Nephron (organoid): ENCODE results near the gene CHIT1.
A peak's percentile ranks its signal among the peaks of the same experiment; 100 is the strongest.

Experiments used
- H3K27ac Mint-ChIP-seq, 3 experiments: 2 replicates each; pipeline ENCODE4 v1.8.0; 2020; ENCODE audit warnings: mixed read lengths in 3 of 3, mild to moderate bottlenecking in 2 of 3, moderate library complexity in 1 of 3
- H3K27me3 Mint-ChIP-seq: 2 replicates; pipeline ENCODE4 v1.8.0; 2021; ENCODE audit warnings: low read depth, mild to moderate bottlenecking, moderate library complexity, mixed read lengths
- H3K36me3 Mint-ChIP-seq: 2 replicates; pipeline ENCODE4 v1.8.0; 2020; ENCODE audit warnings: low read depth, mixed read lengths
- H3K4me1 Mint-ChIP-seq: 2 replicates; pipeline ENCODE4 v1.8.0; 2020; ENCODE audit warnings: mixed read lengths
- H3K4me3 Mint-ChIP-seq, 3 experiments: 2 replicates each; pipeline ENCODE4 v1.8.0; 2020; ENCODE audit warnings: mild to moderate bottlenecking in 3 of 3, mixed read lengths in 3 of 3, moderate library complexity in 2 of 3
- H3K9me3 Mint-ChIP-seq: 2 replicates; pipeline ENCODE4 v1.8.0; 2020; ENCODE audit warnings: mixed read lengths
- CTCF ChIP-seq, 3 experiments: fragments of 200-600 bp; sonication (generic); IDR thresholded peaks; one replicate each; pipeline ENCODE4 v1.5.0; 2021; ENCODE audit warnings: antibody characterized with exemption in 3 of 3; ENCODE audit not compliant: unreplicated experiment in 3 of 3

CHIT1 gene

GRCh38 chr1:203275656-203276272 lies 46.3 kb upstream of the CHIT1 start:
- H3K4me3 Mint-ChIP-seq: no peak overlapping the region
- TF ChIP-seq CTCF (IDR thresholded peaks at IDR 0.05; ENCODE audit: unreplicated experiment in 3 of 3): no peak
- no peaks in the 10 kb centered on the region for H3K27me3 Mint-ChIP-seq
- peak overlapping the region; percentile 78 to 99 (median 95) for H3K27ac Mint-ChIP-seq
- H3K36me3 Mint-ChIP-seq: no peaks in the 10 kb centered on the region
- H3K9me3 Mint-ChIP-seq: no peaks in the 10 kb centered on the region
- H3K4me1 Mint-ChIP-seq: peaks cover 79% of the 10 kb centered on the region

GRCh38 chr1:203274603-203275381 lies 45.3 kb upstream of the CHIT1 start:
- H3K36me3 Mint-ChIP-seq: no peaks in the 10 kb centered on the region
- peaks cover 70% of the 10 kb centered on the region for H3K4me1 Mint-ChIP-seq
- no peaks in the 10 kb centered on the region for H3K27me3 Mint-ChIP-seq
- no peak for TF ChIP-seq CTCF (IDR thresholded peaks at IDR 0.05; ENCODE audit: unreplicated experiment in 3 of 3)
- no peaks in the 10 kb centered on the region for H3K9me3 Mint-ChIP-seq
- peak overlapping the region in 2 of 3 experiments; percentile 56 to 66 for H3K4me3 Mint-ChIP-seq
- peak overlapping the region; percentile 83 to 99 (median 95) for H3K27ac Mint-ChIP-seq

- H3K36me3 Mint-ChIP-seq: no peaks in the 10 kb centered on the region
- peak overlapping the region; percentile 63 to 99 (median 83) for H3K27ac Mint-ChIP-seq
- peak overlapping the region in 1 of 3 experiments; percentile 54 for H3K4me3 Mint-ChIP-seq
- H3K4me1 Mint-ChIP-seq: peaks cover 65% of the 10 kb centered on the region
- H3K9me3 Mint-ChIP-seq: no peaks in the 10 kb centered on the region
- H3K27me3 Mint-ChIP-seq: no peaks in the 10 kb centered on the region
- TF ChIP-seq CTCF (IDR thresholded peaks at IDR 0.05; ENCODE audit: unreplicated experiment in 3 of 3): no peak
These were observed 44.6 kb upstream of the CHIT1 start for GRCh38 chr1:203273869-203274602.

- Mint-ChIP-seq H3K36me3 (no peaks in the 10 kb centered on the region), H3K4me1 (peaks cover 58% of the 10 kb centered on the region), H3K4me3 (peak overlapping the region; percentile 40 to 54 (median 53)), H3K9me3 (no peaks in the 10 kb centered on the region), H3K27me3 (no peaks in the 10 kb centered on the region), H3K27ac (peak overlapping the region; percentile 63 to 79 (median 72))
- peak; percentile 98 to 100 (median 98) for TF ChIP-seq CTCF (IDR thresholded peaks at IDR 0.05; ENCODE audit: unreplicated experiment in 3 of 3)
These were observed 43.9 kb upstream of the CHIT1 start for GRCh38 chr1:203273206-203273868.

GRCh38 chr1:203272633-203273205 lies 43.2 kb upstream of the CHIT1 start:
- Mint-ChIP-seq H3K27ac (peak overlapping the region; percentile 63 to 79 (median 72)), H3K36me3 (no peaks in the 10 kb centered on the region), H3K4me1 (peaks cover 55% of the 10 kb centered on the region), H3K27me3 (no peaks in the 10 kb centered on the region), H3K9me3 (no peaks in the 10 kb centered on the region), H3K4me3 (peak overlapping the region in 1 of 3 experiments; percentile 23)
- no peak for TF ChIP-seq CTCF (IDR thresholded peaks at IDR 0.05; ENCODE audit: unreplicated experiment in 3 of 3)
